H9 (cell line): Measurements from ENCODE around the gene SAMM50. TPM values are rescaled to one million over a fixed set of nuclear protein-coding genes. Genes with fewer than 3 reads are reported as not detected.

Source experiments
- DNase-seq: peaks from one replicate; pipeline ENCODE4 v3.0.0-alpha.2; 2017
- H2AFZ ChIP-seq: one replicate; pipeline ENCODE4 v1.6.1; 2013; ENCODE audit warnings: mild to moderate bottlenecking, low read length, control low read depth, moderate library complexity
- H2AK5ac ChIP-seq: 2 replicates; pipeline ENCODE4 v1.6.1; 2013; ENCODE audit warnings: low read length, control low read depth, mixed read lengths; ENCODE audit not compliant: insufficient read length
- H2BK120ac ChIP-seq: one replicate; pipeline ENCODE4 v1.6.1; 2013; ENCODE audit warnings: low read depth, mild to moderate bottlenecking, low read length, control low read depth, inconsistent platforms; ENCODE audit not compliant: poor library complexity, severe bottlenecking
- H2BK12ac ChIP-seq: 2 replicates; pipeline ENCODE4 v1.6.1; 2013; ENCODE audit warnings: low read length, control low read depth, mixed read lengths, low read depth; ENCODE audit not compliant: insufficient read length
- H2BK15ac ChIP-seq: 2 replicates; pipeline ENCODE4 v1.6.1; 2013; ENCODE audit warnings: low read depth, low read length, control low read depth
- H2BK20ac ChIP-seq: one replicate; pipeline ENCODE4 v1.6.1; 2013; ENCODE audit warnings: low read depth, mild to moderate bottlenecking, low read length, control low read depth, inconsistent platforms; ENCODE audit not compliant: poor library complexity, severe bottlenecking
- H2BK5ac ChIP-seq: 2 replicates; pipeline ENCODE4 v1.6.1; 2013; ENCODE audit warnings: low read length, control low read depth, mixed read lengths; ENCODE audit not compliant: insufficient read length
- H3K14ac ChIP-seq: 2 replicates; pipeline ENCODE4 v1.6.1; 2013; ENCODE audit warnings: low read length, control low read depth; ENCODE audit not compliant: insufficient read depth
- H3K18ac ChIP-seq: 2 replicates; pipeline ENCODE4 v1.6.1; 2013; ENCODE audit warnings: low read depth, mild to moderate bottlenecking, mixed read lengths, low read length, control low read depth; ENCODE audit not compliant: insufficient read length
- H3K23ac ChIP-seq: 2 replicates; pipeline ENCODE4 v1.6.1; 2013; ENCODE audit warnings: low read length, control low read depth, mixed read lengths, low read depth; ENCODE audit not compliant: insufficient read length
- H3K23me2 ChIP-seq: 2 replicates; pipeline ENCODE4 v1.6.1; 2013; ENCODE audit warnings: low read depth, mild to moderate bottlenecking, mixed read lengths, low read length, control low read depth; ENCODE audit not compliant: insufficient read length, poor library complexity, severe bottlenecking
- H3K27ac ChIP-seq: 2 replicates; pipeline ENCODE4 v1.5.1; 2013; ENCODE audit warnings: low read length, control low read depth, mixed read lengths, low read depth; ENCODE audit not compliant: insufficient read length
- H3K27me3 ChIP-seq: 2 replicates; pipeline ENCODE4 v1.6.1; 2013; ENCODE audit warnings: low read length, control low read depth, inconsistent platforms; ENCODE audit not compliant: insufficient read depth
- H3K4ac ChIP-seq: 2 replicates; pipeline ENCODE4 v1.6.1; 2013; ENCODE audit warnings: low read depth, mild to moderate bottlenecking, control low read depth, inconsistent platforms, low read length, moderate library complexity
- H3K4me1 ChIP-seq: 2 replicates; pipeline ENCODE4 v1.6.1; 2013; ENCODE audit warnings: low read length, control low read depth, inconsistent platforms; ENCODE audit not compliant: insufficient read depth
- H3K4me2 ChIP-seq: 2 replicates; pipeline ENCODE4 v1.6.1; 2013; ENCODE audit warnings: low read length, control low read depth, mixed read lengths; ENCODE audit not compliant: insufficient read length, insufficient read depth
- H3K56ac ChIP-seq: 2 replicates; pipeline ENCODE4 v1.6.1; 2013; ENCODE audit warnings: low read depth, mild to moderate bottlenecking, mixed read lengths, low read length, control low read depth; ENCODE audit not compliant: insufficient read length
- H3K79me1 ChIP-seq: 2 replicates; pipeline ENCODE4 v1.6.1; 2013; ENCODE audit warnings: low read depth, mild to moderate bottlenecking, moderate library complexity, low read length, control low read depth, inconsistent platforms; ENCODE audit not compliant: insufficient read depth, poor library complexity, severe bottlenecking
- H3K79me2 ChIP-seq: 2 replicates; pipeline ENCODE4 v1.6.1; 2013; ENCODE audit warnings: low read length, control low read depth, inconsistent platforms; ENCODE audit not compliant: insufficient read depth
- H3K9ac ChIP-seq: 2 replicates; pipeline ENCODE4 v1.6.1; 2013; ENCODE audit warnings: low read length, control low read depth, mixed read lengths; ENCODE audit not compliant: insufficient read length; ENCODE audit errors: extremely low read depth
- H3K9me3 ChIP-seq: one replicate; pipeline ENCODE4 v1.6.1; 2013; ENCODE audit warnings: low read depth, low read length, inconsistent platforms; ENCODE audit not compliant: control insufficient read depth
- H3T11ph ChIP-seq: one replicate; pipeline ENCODE4 v1.6.1; 2013; ENCODE audit warnings: mild to moderate bottlenecking, low read length, control low read depth, inconsistent platforms
- H4K20me1 ChIP-seq: one replicate; pipeline ENCODE4 v1.6.1; 2013; ENCODE audit not compliant: control insufficient read depth, insufficient read length, insufficient read depth
- H4K5ac ChIP-seq: 2 replicates; pipeline ENCODE4 v1.6.1; 2013; ENCODE audit warnings: low read depth, mild to moderate bottlenecking, mixed read lengths, low read length, control low read depth; ENCODE audit not compliant: insufficient read length
- H4K8ac ChIP-seq: replicated peaks from 2 replicates; pipeline ENCODE4 v1.6.1; 2013; ENCODE audit warnings: low read length, control low read depth, mixed read lengths, low read depth; ENCODE audit not compliant: insufficient read length
- H4K91ac ChIP-seq: 2 replicates; pipeline ENCODE4 v1.6.1; 2013; ENCODE audit warnings: low read depth, mild to moderate bottlenecking, moderate library complexity, mixed read lengths, low read length, control low read depth; ENCODE audit not compliant: insufficient read length
- H3K27ac Mint-ChIP-seq, 3 experiments: 2 replicates in 2 of 3; 3 replicates in 1 of 3; pipeline ENCODE4 v1.8.0; 2020 to 2021; ENCODE audit warnings: mixed read lengths in 3 of 3, mild to moderate bottlenecking in 1 of 3, moderate library complexity in 1 of 3
- H3K27me3 Mint-ChIP-seq: 2 replicates; pipeline ENCODE4 v1.8.0; 2021; ENCODE audit warnings: low read depth, mild to moderate bottlenecking, moderate library complexity, mixed read lengths
- H3K36me3 Mint-ChIP-seq, 3 experiments: 2 replicates in 2 of 3; 3 replicates in 1 of 3; pipeline ENCODE4 v1.8.0; 2020 to 2021; ENCODE audit warnings: low read depth in 3 of 3, mixed read lengths in 3 of 3; ENCODE audit not compliant: insufficient read depth in 1 of 3
- H3K4me1 Mint-ChIP-seq, 2 experiments: 2 replicates each; pipeline ENCODE4 v1.8.0; 2020; ENCODE audit warnings: mixed read lengths in 2 of 2
- H3K4me3 Mint-ChIP-seq, 2 experiments: 2 replicates in 1 of 2; 3 replicates in 1 of 2; pipeline ENCODE4 v1.8.0; 2020 to 2021; ENCODE audit warnings: mild to moderate bottlenecking in 2 of 2, mixed read lengths in 2 of 2, moderate library complexity in 1 of 2
- H3K9me3 Mint-ChIP-seq, 2 experiments: 2 replicates in 1 of 2; 3 replicates in 1 of 2; pipeline ENCODE4 v1.8.0; 2020; ENCODE audit warnings: mild to moderate bottlenecking in 2 of 2, mixed read lengths in 2 of 2, moderate library complexity in 1 of 2
- WGBS: extraction: QIAGEN DNeasy Blood & Tissue Kit; methylation state at CpG from one replicate; pipeline ENCODE4 v1.1.7; 2013; ENCODE audit warnings: missing lambda C conversion rate, low lambda C conversion rate, mixed read lengths; ENCODE audit not compliant: insufficient read length; ENCODE audit errors: extremely low coverage; 5-methylcytosine and 5-hydroxymethylcytosine counted together
- total RNA-seq: library from RNA; stranded (reverse); gene quantifications from 2 replicates; pipeline ENCODE4 v1.2.1, GENCODE V29; 2021
- TF ChIP-seq, protein P1 (sequence below): fragments of 200-600 bp; sonication (generic); conservative IDR thresholded peaks from 3 replicates; pipeline ENCODE4 v1.8.0; 2021; ENCODE audit warnings: antibody characterized with exemption, mild to moderate bottlenecking

Gene SAMM50
- total RNA-seq, 1 experiment from 2014 or later, result 57.2 TPM

DNA sequence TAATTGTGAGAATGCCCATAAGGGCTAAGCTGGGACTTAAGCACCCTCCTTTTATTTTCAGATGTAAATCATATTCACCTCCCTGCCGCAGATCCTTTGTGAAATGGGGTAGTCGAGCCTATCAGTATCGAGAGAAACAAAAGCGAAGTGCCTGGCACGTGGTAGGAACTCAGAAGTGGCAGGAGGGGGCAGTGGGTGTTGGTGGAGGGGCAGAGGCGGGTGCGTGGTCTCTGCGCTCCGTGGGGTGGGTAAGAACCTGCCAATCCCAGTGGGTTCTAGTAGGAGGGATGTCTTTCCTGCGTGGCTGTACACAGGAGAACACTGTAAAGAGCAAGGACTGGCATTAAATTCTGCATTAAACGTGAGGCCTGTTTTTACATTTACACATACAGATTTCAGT, 47.1 kb downstream of the SAMM50 start:
- Histone ChIP-seq H4K5ac (no peak overlapping the region), H3K27me3 (no peaks in the 10 kb centered on the region), H3K9me3 (no peaks in the 10 kb centered on the region), H3K9ac (no peak overlapping the region), H3T11ph (no peak overlapping the region), H3K23ac (no peak overlapping the region), H2AFZ (no peak overlapping the region), H2BK20ac (no peak overlapping the region), H3K4ac (no peak overlapping the region), H3K4me1 (no peaks in the 10 kb centered on the region), H4K91ac (no peak overlapping the region), H3K14ac (no peak overlapping the region), H3K79me2 (no peaks in the 10 kb centered on the region), H2AK5ac (no peak overlapping the region), H2BK5ac (no peak overlapping the region), H4K20me1 (no peaks in the 10 kb centered on the region), H3K18ac (no peak overlapping the region), H3K4me2 (no peak overlapping the region), H2BK120ac (no peak overlapping the region), H2BK15ac (no peak overlapping the region), H3K23me2 (no peaks in the 10 kb centered on the region), H3K27ac (no peak overlapping the region), H3K56ac (no peak overlapping the region), H4K8ac (no peak overlapping the region), H2BK12ac (no peak overlapping the region), H3K79me1 (no peaks in the 10 kb centered on the region)
- Mint-ChIP-seq H3K27me3 (no peaks in the 10 kb centered on the region), H3K4me3 (no peak overlapping the region), H3K27ac (no peak overlapping the region), H3K36me3 (peaks cover 13 to 30% (median 28%) of the 10 kb centered on the region in 3 experiments; a peak in 6 of 7 replicates), H3K4me1 (peaks cover 4 to 11% of the 10 kb centered on the region in 2 experiments), H3K9me3 (peaks cover 7 to 9% of the 10 kb centered on the region in 2 experiments)
- no peak for DNase-seq
- TF ChIP-seq, protein P1, sequence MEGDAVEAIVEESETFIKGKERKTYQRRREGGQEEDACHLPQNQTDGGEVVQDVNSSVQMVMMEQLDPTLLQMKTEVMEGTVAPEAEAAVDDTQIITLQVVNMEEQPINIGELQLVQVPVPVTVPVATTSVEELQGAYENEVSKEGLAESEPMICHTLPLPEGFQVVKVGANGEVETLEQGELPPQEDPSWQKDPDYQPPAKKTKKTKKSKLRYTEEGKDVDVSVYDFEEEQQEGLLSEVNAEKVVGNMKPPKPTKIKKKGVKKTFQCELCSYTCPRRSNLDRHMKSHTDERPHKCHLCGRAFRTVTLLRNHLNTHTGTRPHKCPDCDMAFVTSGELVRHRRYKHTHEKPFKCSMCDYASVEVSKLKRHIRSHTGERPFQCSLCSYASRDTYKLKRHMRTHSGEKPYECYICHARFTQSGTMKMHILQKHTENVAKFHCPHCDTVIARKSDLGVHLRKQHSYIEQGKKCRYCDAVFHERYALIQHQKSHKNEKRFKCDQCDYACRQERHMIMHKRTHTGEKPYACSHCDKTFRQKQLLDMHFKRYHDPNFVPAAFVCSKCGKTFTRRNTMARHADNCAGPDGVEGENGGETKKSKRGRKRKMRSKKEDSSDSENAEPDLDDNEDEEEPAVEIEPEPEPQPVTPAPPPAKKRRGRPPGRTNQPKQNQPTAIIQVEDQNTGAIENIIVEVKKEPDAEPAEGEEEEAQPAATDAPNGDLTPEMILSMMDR, result no peak
- no CpG with 5 or more reads among the region's 11 CpGs for WGBS
